ENCODE measurements around the gene TBCD.
"Not testable (repeated sequence)": the region's sequence is repeated elsewhere in the genome, so short reads cannot be mapped to it uniquely, and the experiment has no call there.

The TBCD gene

GRCh38 chr17:82767041-82767754 lies 15.3 kb downstream of the TBCD start:
- no peak for DNase-seq

GRCh38 chr17:82769041-82769440 lies 17.2 kb downstream of the TBCD start:
- DNase-seq, result no peak

GRCh38 chr17:82772026-82772425 lies 20.2 kb downstream of the TBCD start:
- DNase-seq, result no peak

GRCh38 chr17:82774456-82774855 lies 22.6 kb downstream of the TBCD start:
- DNase-seq, result not testable (repeated sequence)

- peak; percentile 56 for DNase-seq
Observed at GRCh38 chr17:82775001-82775823, 23.3 kb downstream of the TBCD start.

GRCh38 chr17:82776454-82776853 lies 24.6 kb downstream of the TBCD start:
- no peak for DNase-seq

GRCh38 chr17:82777778-82778375 lies 26.0 kb downstream of the TBCD start:
- DNase-seq, result not testable (repeated sequence)

GRCh38 chr17:82779541-82779940 lies 27.7 kb downstream of the TBCD start:
- no peak for DNase-seq

GRCh38 chr17:82780195-82780594 lies 28.3 kb downstream of the TBCD start:
- DNase-seq, result no peak

- no peak for DNase-seq
Observed at GRCh38 chr17:82780971-82781893, 29.4 kb downstream of the TBCD start.

- DNase-seq, result peak; percentile 34
Observed at GRCh38 chr17:82781894-82782274, 30.0 kb downstream of the TBCD start.

GRCh38 chr17:82782657-82783207 lies 30.9 kb downstream of the TBCD start:
- no peak for DNase-seq

- no peak for DNase-seq
Observed at GRCh38 chr17:82783498-82783897, 31.6 kb downstream of the TBCD start.

GRCh38 chr17:82785581-82785980 lies 33.7 kb downstream of the TBCD start:
- not testable (repeated sequence) for DNase-seq

- no peak for DNase-seq
Observed at GRCh38 chr17:82786427-82786826, 34.6 kb downstream of the TBCD start.

- peak; percentile 82 for DNase-seq
Observed at GRCh38 chr17:82787081-82787848, 35.4 kb downstream of the TBCD start.

GRCh38 chr17:82788206-82789001 lies 36.5 kb downstream of the TBCD start:
- no peak for DNase-seq

- no peak for DNase-seq
Observed at GRCh38 chr17:82789051-82789592, 37.3 kb downstream of the TBCD start.

- DNase-seq, result no peak
Observed at GRCh38 chr17:82789806-82790205, 37.9 kb downstream of the TBCD start.

- DNase-seq, result no peak
Observed at GRCh38 chr17:82790391-82790790, 38.5 kb downstream of the TBCD start.
